GM12878 (cell line): ENCODE results near the gene LCN1. TPM values are rescaled to one million over a fixed set of nuclear protein-coding genes. Genes with fewer than 3 reads are reported as not detected.

ENCODE experiments used
- polyA plus RNA-seq, 11 experiments: library from polyadenylated mRNA; depleted of rRNA in 4 of 11; unstranded in 6 of 11; stranded (reverse) in 5 of 11; fragments of >200 nt; fragmentation: Nextera tagmentation in 4 of 11; fragmentation: Illumina TruSeq in 1 of 11; extraction: Ambion mirVana in 4 of 11; extraction: Trizol in 1 of 11; gene quantifications; 1 replicate in 1 of 11; 2 replicates in 10 of 11; pipeline versions ENCODE4 v1.2.1 to v1.2.3, GENCODE V29; 2011 to 2016; ENCODE audit warnings: inconsistent platforms in 2 of 11, missing spikeins in 2 of 11, low read depth in 1 of 11
- total RNA-seq, 4 experiments: library from RNA; depleted of rRNA in 3 of 4; stranded (reverse); fragments of >200 nt in 3 of 4; fragmentation: Illumina TruSeq in 1 of 4; extraction: Trizol in 1 of 4; gene quantifications; 2 replicates each; pipeline versions ENCODE4 v1.2.1 to v1.2.3, GENCODE V29; 2013 to 2021

The LCN1 gene
- total and polyA plus RNA-seq, 10 of the 15 experiments (the other 5 are each of a cell fraction or from before 2014, with no cell fraction given): not detected

Other genes with a start within 250 kb of the LCN1 start
Only the 7 nearest of the 8 such genes appear.
- gene PPP1R26, start 41.7 kb upstream of the LCN1 start, total RNA-seq (2014; rRNA removed): 0.33 and 0.45 TPM in 2 replicates
- 0.14 and 0.18 TPM in 2 replicates for gene PPP1R26, start 41.7 kb upstream of the LCN1 start, total RNA-seq (2014; rRNA removed; fragmentation: Illumina TruSeq; extraction: Trizol)
- gene PPP1R26, start 41.7 kb upstream of the LCN1 start, total RNA-seq (2021): 0.35 and 0.54 TPM in 2 replicates
- gene PPP1R26, start 41.7 kb upstream of the LCN1 start, polyA plus RNA-seq (2011; rRNA removed): 1.5 and 1.9 TPM in 2 replicates
- gene PPP1R26, start 41.7 kb upstream of the LCN1 start, polyA plus RNA-seq (2014; fragmentation: Illumina TruSeq; extraction: Trizol): 0.07 TPM in 1 of 2 replicates, not detected in the other
- gene PPP1R26, start 41.7 kb upstream of the LCN1 start, polyA plus RNA-seq (2014; fragmentation: Nextera tagmentation; extraction: Ambion mirVana): under 1 TPM; 0.02 to 0.04 TPM
- gene PPP1R26, start 41.7 kb upstream of the LCN1 start, polyA plus RNA-seq (2014; rRNA removed): 0.15 and 0.18 TPM in 2 replicates
- gene PPP1R26, start 41.7 kb upstream of the LCN1 start, polyA plus RNA-seq (2016; fragmentation: Nextera tagmentation; extraction: Ambion mirVana): under 1 TPM; 0.09 to 0.62 TPM
- 78.5 and 86.9 TPM in 2 replicates for gene MRPS2, start 20.8 kb upstream of the LCN1 start, total RNA-seq (2014; rRNA removed)
- gene MRPS2, start 20.8 kb upstream of the LCN1 start, total RNA-seq (2014; rRNA removed; fragmentation: Illumina TruSeq; extraction: Trizol): 33.4 and 42.2 TPM in 2 replicates
- gene MRPS2, start 20.8 kb upstream of the LCN1 start, total RNA-seq (2021): 63.8 and 67.7 TPM in 2 replicates
- 24.1 and 71.4 TPM in 2 replicates for gene MRPS2, start 20.8 kb upstream of the LCN1 start, polyA plus RNA-seq (2011; rRNA removed)
- 14.3 and 61.9 TPM in 2 replicates for gene MRPS2, start 20.8 kb upstream of the LCN1 start, polyA plus RNA-seq (2014; fragmentation: Illumina TruSeq; extraction: Trizol)
- gene MRPS2, start 20.8 kb upstream of the LCN1 start, polyA plus RNA-seq (2014; fragmentation: Nextera tagmentation; extraction: Ambion mirVana): 10 to 100 TPM in 1 of 2 experiments, 1 to 10 TPM in 1; 3.3 to 14.5 TPM
- 103 and 115 TPM in 2 replicates for gene MRPS2, start 20.8 kb upstream of the LCN1 start, polyA plus RNA-seq (2014; rRNA removed)
- gene MRPS2, start 20.8 kb upstream of the LCN1 start, polyA plus RNA-seq (2016; fragmentation: Nextera tagmentation; extraction: Ambion mirVana): 100 to 1,000 TPM in 1 of 2 experiments, 10 to 100 TPM in 1; 97.8 to 101 TPM
- not detected in 2 replicates for gene OBP2A, start 24.7 kb downstream of the LCN1 start, total RNA-seq (2014; rRNA removed)
- gene OBP2A, start 24.7 kb downstream of the LCN1 start, total RNA-seq (2014; rRNA removed; fragmentation: Illumina TruSeq; extraction: Trizol): not detected in 2 replicates
- gene OBP2A, start 24.7 kb downstream of the LCN1 start, total RNA-seq (2021): not detected in 2 replicates
- gene OBP2A, start 24.7 kb downstream of the LCN1 start, polyA plus RNA-seq (2011; rRNA removed): not detected in 2 replicates
- not detected in 2 replicates for gene OBP2A, start 24.7 kb downstream of the LCN1 start, polyA plus RNA-seq (2014; fragmentation: Illumina TruSeq; extraction: Trizol)
- not detected for gene OBP2A, start 24.7 kb downstream of the LCN1 start, polyA plus RNA-seq (2014; fragmentation: Nextera tagmentation; extraction: Ambion mirVana)
- not detected in 2 replicates for gene OBP2A, start 24.7 kb downstream of the LCN1 start, polyA plus RNA-seq (2014; rRNA removed)
- not detected for gene OBP2A, start 24.7 kb downstream of the LCN1 start, polyA plus RNA-seq (2016; fragmentation: Nextera tagmentation; extraction: Ambion mirVana)
- gene PAEP, start 40.3 kb downstream of the LCN1 start, total RNA-seq (2014; rRNA removed): not detected in 2 replicates
- not detected in 2 replicates for gene PAEP, start 40.3 kb downstream of the LCN1 start, total RNA-seq (2014; rRNA removed; fragmentation: Illumina TruSeq; extraction: Trizol)
- gene PAEP, start 40.3 kb downstream of the LCN1 start, total RNA-seq (2021): not detected in 2 replicates
- gene PAEP, start 40.3 kb downstream of the LCN1 start, polyA plus RNA-seq (2011; rRNA removed): not detected in 2 replicates
- not detected in 2 replicates for gene PAEP, start 40.3 kb downstream of the LCN1 start, polyA plus RNA-seq (2014; fragmentation: Illumina TruSeq; extraction: Trizol)
- not detected for gene PAEP, start 40.3 kb downstream of the LCN1 start, polyA plus RNA-seq (2014; fragmentation: Nextera tagmentation; extraction: Ambion mirVana)
- gene PAEP, start 40.3 kb downstream of the LCN1 start, polyA plus RNA-seq (2014; rRNA removed): not detected in 2 replicates
- gene PAEP, start 40.3 kb downstream of the LCN1 start, polyA plus RNA-seq (2016; fragmentation: Nextera tagmentation; extraction: Ambion mirVana): not detected
- not detected in 2 replicates for gene GLT6D1, start 118.1 kb downstream of the LCN1 start, total RNA-seq (2014; rRNA removed)
- not detected in 2 replicates for gene GLT6D1, start 118.1 kb downstream of the LCN1 start, total RNA-seq (2014; rRNA removed; fragmentation: Illumina TruSeq; extraction: Trizol)
- not detected in 2 replicates for gene GLT6D1, start 118.1 kb downstream of the LCN1 start, total RNA-seq (2021)
- gene GLT6D1, start 118.1 kb downstream of the LCN1 start, polyA plus RNA-seq (2011; rRNA removed): not detected in 2 replicates
- gene GLT6D1, start 118.1 kb downstream of the LCN1 start, polyA plus RNA-seq (2014; fragmentation: Illumina TruSeq; extraction: Trizol): not detected in 2 replicates
- gene GLT6D1, start 118.1 kb downstream of the LCN1 start, polyA plus RNA-seq (2014; fragmentation: Nextera tagmentation; extraction: Ambion mirVana): not detected
- gene GLT6D1, start 118.1 kb downstream of the LCN1 start, polyA plus RNA-seq (2014; rRNA removed): not detected in 2 replicates
- not detected for gene GLT6D1, start 118.1 kb downstream of the LCN1 start, polyA plus RNA-seq (2016; fragmentation: Nextera tagmentation; extraction: Ambion mirVana)
- gene LCN9, start 141.9 kb downstream of the LCN1 start, total RNA-seq (2014; rRNA removed): not detected in 2 replicates
- gene LCN9, start 141.9 kb downstream of the LCN1 start, total RNA-seq (2014; rRNA removed; fragmentation: Illumina TruSeq; extraction: Trizol): not detected in 2 replicates
- gene LCN9, start 141.9 kb downstream of the LCN1 start, total RNA-seq (2021): not detected in 2 replicates
- not detected in 2 replicates for gene LCN9, start 141.9 kb downstream of the LCN1 start, polyA plus RNA-seq (2011; rRNA removed)
- not detected in 2 replicates for gene LCN9, start 141.9 kb downstream of the LCN1 start, polyA plus RNA-seq (2014; fragmentation: Illumina TruSeq; extraction: Trizol)
- gene LCN9, start 141.9 kb downstream of the LCN1 start, polyA plus RNA-seq (2014; fragmentation: Nextera tagmentation; extraction: Ambion mirVana): not detected
- not detected in 2 replicates for gene LCN9, start 141.9 kb downstream of the LCN1 start, polyA plus RNA-seq (2014; rRNA removed)
- gene LCN9, start 141.9 kb downstream of the LCN1 start, polyA plus RNA-seq (2016; fragmentation: Nextera tagmentation; extraction: Ambion mirVana): not detected
- gene SOHLH1, start 178.0 kb downstream of the LCN1 start, total RNA-seq (2014; rRNA removed): not detected in 2 replicates
- gene SOHLH1, start 178.0 kb downstream of the LCN1 start, total RNA-seq (2014; rRNA removed; fragmentation: Illumina TruSeq; extraction: Trizol): not detected in 2 replicates
- gene SOHLH1, start 178.0 kb downstream of the LCN1 start, total RNA-seq (2021): not detected in 2 replicates
- gene SOHLH1, start 178.0 kb downstream of the LCN1 start, polyA plus RNA-seq (2011; rRNA removed): 0.06 TPM in 1 of 2 replicates, not detected in the other
- not detected in 2 replicates for gene SOHLH1, start 178.0 kb downstream of the LCN1 start, polyA plus RNA-seq (2014; fragmentation: Illumina TruSeq; extraction: Trizol)
- not detected for gene SOHLH1, start 178.0 kb downstream of the LCN1 start, polyA plus RNA-seq (2014; fragmentation: Nextera tagmentation; extraction: Ambion mirVana)
- gene SOHLH1, start 178.0 kb downstream of the LCN1 start, polyA plus RNA-seq (2014; rRNA removed): not detected in 2 replicates
- gene SOHLH1, start 178.0 kb downstream of the LCN1 start, polyA plus RNA-seq (2016; fragmentation: Nextera tagmentation; extraction: Ambion mirVana): not detected